GDM1 (cell line): ENCODE measurements around the gene ACOXL.
A peak's percentile ranks its signal among the peaks of the same experiment; 100 is the strongest.

Experiments used
- DNase-seq: peaks from one replicate; lab custom pipeline; 2025; lab: John Stamatoyannopoulos, UW

ACOXL gene

DNA sequence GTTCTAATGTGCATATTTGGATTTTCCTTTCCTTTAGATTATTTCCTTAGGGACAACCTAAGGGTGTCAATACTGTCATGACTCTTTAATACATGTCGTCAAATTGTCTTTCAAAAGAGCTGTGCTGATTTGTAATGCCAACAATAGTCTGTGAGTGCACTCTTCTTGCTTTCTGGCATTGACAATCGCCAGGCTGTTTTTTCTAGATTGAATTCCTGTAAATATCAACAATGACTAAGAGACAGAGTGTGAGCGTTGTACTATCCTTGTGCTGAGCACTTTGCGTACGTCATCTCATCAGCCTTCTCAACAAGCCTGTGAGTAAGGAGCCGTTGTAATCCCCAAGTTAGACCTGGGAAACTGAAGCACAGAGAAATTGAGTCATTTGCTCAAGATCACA is 96.0 kb downstream of the ACOXL start:
- DNase-seq, result no peak

DNA sequence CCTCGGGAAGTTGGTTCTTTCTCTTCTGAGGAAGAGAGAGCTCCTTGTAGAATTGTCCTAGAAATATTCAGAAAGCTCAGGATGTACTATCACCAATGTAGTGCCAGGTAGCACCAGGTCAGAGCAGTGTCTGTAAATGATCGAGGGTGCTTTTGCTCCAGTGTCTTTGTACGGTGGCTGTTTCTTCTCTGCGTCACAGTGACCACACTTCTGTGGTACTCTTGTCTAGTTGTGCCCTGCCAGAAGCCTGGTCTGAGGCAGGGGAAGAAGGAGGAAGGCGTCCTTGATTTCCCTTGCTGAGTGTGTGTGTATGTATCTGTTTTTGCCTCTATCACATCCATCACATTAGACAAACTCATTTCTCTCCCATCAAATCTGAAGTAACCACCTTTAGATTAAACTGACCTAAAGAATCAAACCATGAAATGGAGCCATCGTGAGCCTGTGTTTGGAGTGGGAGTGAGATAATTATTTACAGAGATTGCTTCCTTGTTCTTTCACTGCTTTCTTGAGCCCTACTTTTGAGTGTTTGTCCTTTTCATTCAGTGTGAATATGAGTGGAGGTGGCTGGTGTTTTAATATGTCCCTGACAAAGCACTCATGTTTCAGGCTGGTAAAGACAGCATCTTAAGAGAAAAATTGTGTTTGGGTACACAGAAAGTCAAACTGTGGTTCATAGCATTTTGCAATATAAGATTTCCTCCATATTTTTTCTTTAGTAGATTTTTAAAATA is 97.2 kb downstream of the ACOXL start:
- DNase-seq, result no peak

DNA sequence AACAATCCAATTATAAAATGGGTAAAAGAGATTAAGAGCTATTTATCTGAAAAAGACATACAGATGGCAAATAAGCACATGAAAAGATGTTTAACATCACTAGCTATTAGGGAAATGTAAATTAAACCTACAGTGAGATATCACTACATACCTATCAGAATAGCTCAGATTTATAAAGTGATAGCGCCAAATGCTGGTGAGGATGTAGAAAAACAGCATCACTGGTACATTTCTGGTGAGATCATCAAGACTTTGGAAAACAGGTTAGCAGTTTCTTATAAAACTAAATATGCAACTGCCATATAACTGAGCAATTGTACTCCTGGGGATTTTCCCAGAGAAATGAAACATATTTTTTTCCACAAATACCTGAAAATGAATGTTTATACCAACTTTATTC is 100.4 kb downstream of the ACOXL start:
- no peak for DNase-seq

DNA sequence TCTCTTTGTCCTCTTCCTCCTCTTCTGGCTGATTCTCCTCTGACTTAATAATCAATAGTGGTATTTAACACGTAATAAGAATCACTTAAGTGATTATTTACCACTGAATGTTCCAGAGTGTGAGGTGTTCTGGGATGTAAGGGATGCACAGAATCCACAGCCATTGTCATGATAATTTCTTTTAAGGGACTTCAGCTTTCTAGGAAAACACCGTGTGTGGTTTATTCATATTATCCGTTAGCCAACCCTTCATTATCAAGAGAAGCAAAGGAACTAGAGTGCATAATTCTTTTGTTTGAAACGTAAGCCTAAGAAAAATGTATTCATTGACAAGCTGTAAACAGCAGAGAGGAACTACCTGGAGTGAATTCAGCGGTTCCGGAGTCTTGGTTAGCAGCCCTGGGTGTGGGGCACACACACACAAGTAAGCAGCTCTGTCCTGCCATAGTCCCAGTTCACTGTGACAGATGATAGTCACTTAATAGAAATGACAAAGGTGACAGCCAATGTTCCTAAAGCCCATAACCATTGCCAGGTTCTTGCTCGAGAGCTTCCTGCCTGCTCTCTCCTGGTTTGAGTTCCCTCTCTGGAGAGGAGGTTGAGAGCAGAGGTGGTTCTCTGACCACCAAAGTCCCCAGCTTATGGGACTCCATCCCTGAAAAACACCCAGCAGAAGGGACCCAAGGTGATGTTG is 101.9 kb downstream of the ACOXL start:
- no peak for DNase-seq

DNA sequence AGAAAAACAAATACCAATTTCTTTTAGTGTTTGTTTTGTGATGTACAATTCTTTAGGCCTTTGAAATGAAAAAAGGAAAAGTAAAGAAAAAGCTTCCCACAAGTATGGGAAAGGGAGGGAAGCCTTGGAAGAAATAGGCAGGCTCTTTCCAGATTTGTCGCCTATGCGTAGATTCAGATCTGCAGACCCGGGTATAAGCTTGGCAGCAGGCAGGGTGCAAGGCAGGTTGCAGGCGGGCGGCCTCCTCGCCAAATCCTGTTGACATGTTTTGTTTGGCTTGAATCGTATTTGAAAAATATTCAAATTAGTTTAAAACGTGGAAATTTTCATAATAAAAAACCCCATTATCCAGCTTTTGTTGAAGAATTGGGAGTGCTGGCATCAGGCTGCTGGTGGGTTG is 104.3 kb downstream of the ACOXL start:
- no peak for DNase-seq

DNA sequence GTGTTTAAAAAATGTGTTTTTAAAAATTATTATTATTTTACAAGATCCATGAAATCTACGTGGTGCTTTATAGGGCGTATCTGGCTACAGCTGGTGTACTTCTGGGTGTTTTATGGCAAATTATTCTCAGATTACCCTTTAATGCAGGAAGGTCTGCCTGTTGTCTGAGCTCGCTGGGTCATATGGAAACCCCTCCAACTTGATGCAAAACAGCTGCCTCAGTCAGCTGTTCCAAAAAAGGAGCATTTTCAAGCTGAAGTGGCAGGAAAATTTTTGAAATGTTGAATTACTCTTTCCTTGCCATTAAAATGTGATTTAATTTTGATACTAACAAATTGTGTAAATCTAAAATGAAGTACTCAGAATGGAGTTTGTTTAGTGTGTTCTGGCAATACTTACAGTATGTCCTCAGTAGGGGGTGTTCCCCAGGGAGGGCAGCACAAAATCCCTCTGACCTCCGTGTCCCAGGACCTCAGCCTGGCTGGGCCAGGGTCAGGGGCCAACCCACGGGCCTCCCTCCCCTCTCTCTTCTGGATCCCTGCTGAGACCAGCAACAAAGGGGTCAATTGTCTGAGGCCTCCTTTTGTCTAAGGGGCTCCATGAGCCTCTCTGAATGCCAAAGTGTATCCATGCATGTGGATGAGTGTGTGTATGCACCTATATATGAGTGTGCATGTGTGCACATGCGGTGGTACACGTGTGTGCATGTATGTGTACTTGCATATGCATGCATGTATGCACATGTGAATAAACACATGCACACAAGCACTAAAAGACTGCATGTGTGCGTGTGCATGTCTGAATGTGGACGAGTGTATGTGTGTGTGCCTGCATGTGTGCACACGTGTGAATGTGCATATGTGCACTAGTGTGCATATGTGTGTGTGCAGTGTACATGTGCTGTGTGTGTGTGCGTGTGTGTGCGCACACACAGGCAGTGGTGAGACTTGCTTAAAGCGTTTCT is 105.4 kb downstream of the ACOXL start:
- no peak for DNase-seq

DNA sequence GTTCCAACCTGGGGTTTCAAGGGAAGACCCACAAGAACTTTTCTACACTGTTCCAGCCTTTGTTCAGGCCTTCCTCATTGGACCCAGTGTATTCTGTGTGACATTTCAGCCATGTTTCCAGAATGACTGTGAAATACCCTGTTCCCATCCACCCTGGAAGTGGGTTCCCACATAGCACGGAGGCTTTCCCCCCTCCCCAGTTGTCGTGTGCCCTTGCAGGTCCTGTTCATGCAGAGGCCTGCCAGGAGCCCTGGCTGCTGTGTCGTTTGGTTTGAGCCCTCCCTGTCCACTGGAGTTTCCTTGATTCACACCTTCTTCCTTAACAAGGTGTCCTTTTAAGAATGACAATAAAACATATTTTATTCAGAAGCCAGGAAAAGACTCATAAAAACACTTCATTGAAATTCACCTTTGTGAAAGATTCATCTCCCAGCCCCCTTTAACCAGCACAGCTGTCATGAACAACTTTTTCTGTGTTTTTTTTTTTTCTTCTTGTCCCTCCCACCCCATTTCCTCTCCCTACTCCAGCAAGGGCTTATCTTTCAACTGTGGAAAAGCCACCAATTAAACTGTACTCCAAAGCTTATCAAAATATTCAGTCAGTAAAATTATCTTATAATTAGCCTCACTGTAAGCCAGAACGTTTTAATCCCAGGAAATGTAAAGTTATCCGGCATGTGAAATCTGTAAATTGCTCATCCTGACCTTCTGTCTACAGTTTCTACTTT is 106.4 kb downstream of the ACOXL start:
- DNase-seq, result no peak

DNA sequence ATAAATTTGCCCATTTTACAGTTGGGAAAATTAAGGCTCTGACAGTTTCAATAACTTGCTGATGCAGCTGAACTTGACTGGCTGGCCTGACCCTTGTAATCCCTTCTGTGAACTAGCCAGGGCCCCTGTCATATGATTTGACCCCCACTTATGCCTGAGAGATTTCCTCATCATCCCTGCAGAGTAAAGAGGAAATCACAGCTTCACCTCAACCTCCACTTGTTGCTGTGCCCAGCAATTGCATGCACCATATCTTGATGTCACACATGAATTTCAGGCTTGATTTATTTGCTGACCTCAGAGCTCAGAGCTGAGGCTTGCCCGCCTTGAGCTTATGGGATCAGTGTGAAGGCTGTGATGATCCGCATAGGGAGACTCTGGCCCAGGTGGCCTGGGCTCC is 108.1 kb downstream of the ACOXL start:
- DNase-seq, result no peak

DNA sequence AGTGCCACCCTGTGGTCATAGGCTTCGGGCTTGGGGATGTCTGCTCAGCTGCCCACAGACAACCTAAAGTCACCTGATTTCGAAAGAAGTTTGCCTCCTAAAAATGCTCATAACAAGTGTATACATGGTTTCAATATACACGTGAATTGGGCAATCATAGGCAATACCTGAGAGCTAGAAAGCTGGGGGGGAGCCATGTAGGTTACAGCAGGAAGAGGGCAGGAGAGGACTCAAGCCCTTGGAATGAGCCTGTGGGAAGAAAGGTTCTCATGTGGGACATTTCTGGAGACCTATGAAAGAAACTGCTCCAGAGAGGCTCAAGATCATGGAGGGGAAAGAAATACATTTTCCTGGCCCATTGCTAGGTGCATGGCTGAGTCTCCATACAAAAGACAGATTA is 109.7 kb downstream of the ACOXL start:
- no peak for DNase-seq

DNA sequence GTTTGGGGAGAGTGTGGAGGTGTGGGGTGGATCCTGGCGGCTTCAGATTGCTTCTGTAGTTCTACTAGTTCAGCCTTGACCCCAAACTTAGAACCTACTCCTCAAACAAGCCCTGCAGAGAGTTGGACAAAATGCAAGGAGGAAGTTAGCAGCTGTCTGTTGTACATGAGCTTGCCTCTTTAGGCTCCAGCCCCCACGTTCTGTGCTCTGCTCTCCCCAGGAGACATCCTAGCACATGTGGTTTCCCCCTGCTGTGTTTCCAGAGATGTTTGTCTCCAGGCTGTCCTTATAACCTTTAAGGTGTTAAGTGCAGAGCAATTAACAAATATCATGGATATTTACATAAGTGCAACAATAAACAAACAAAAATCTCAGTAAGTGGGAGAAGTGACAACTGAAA is 111.1 kb downstream of the ACOXL start:
- no peak for DNase-seq

DNA sequence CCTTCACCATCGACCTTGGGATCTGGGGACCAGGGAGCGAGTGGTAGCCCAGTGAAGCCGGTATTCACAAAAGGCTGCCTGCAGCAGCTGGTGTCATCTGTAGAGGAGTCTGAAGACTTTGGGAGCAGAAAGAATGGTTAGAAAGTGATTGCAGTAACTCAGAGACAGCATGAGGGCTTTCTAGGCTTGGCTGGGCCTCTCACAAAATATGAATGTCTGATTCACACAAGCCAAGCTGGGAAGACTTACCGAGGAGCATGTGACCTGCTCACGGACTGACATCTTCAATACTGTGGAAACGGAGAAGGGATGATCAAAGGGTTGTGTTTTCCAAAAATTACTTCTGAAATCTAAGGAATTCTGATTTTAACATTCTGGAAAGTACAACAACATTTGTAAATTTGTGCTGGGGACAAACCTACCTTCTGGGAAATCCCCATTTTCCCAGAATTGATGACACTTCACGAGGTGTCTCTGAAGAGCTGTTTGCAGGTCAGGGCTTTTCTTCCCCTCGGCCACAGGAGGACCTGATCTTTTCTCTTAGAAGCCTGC is 111.7 kb downstream of the ACOXL start:
- DNase-seq, result no peak

DNA sequence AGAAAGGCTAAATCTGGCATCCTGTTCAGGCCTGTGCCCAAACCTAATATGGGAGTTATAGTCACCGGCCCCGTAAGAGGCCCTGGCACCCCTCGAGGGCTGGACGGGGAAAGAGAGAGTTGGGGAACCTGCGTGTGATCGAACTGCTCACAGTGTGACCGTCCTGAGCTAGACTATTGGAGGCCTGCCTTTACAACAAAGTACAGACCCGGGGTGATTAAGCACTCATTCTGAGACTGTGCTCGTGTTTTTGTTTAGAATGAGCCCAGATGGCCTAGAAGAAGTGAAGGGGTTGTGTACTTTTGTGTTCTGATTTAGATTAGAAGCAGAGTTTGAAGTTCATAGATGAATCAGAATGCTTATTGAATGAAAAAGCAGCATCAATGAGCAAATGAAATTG is 115.3 kb downstream of the ACOXL start:
- no peak for DNase-seq

DNA sequence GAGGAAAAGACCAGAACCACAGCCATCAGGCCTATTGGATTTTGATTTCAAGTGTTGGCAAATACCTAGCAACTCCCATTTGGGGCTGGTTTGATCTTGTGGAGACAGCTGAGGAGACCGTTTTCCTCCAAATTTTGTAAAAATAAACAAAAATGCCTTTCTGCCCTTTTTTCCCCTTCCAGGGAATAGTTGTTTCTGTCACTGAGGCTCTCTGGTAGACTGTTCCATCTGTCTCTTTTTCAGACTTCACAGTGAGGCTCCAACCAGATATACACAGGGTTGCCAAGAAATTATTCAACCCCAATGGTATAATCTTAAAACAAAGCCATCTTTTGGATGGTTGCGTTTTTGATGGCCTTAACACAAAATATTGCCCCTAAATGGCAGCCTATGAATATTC is 115.7 kb downstream of the ACOXL start:
- no peak for DNase-seq

DNA sequence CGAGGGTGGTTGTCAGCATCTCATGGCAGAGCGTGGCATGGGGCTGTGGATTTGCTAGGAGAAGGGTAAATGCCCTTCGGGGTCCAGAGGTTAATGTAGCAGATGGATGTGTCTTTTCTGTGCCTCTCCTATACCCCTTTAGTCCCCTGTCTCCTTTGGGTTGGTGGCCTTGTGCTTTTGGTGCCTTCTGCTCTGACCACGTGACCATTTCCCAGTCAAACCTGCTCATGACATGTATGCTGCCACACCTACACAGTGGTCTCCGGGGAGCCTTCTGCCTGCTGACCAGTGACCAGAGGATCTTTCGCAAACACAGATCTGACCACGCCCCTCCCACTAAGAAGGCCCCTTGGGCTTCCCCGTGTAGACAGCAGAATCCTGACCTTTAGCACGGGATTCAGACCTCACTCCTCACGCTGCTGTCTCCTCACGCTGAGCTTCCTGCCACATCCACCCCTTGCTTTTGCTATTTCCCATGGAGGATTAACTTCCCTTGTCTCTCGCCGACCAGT is 116.2 kb downstream of the ACOXL start:
- no peak for DNase-seq

DNA sequence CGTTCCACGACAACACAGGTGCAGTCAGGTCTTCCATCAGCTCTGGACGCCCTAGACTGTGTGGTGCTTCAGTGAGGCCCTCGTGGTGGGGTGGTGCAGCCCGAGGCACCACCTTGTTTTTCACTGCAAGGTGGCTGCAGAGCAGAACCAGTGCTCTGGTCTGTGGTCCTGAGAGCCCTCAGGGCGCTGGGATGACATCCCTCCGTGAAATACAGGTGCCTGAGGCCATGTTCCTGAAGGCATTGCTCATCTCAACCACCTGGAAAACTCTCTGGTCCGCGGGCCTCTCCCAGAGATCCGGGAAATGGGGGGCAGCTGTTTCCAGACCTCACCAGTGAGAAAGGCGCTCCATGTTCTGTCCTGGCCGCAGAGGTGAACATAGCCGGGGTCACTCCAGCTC is 119.2 kb downstream of the ACOXL start:
- no peak for DNase-seq

DNA sequence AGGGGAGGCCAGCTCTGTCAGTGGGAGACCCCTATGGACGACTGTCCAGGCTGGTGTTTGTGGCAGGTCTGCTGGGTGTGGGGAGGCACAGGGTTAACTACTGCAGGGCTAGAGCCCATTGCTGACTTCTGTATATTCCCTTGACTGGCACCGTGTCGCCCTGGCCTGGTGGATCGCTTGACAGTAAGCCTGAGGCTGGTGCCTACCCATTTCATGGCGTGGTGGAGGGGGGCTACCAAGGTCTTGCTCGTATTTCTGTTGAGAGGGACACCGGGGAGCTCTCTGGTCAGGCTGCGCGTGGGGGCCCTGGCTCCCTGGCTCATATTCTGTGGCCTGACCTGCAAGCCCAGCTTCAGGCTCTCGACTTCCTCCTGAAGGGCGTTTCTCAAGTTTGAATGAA is 119.7 kb downstream of the ACOXL start:
- DNase-seq, result no peak

DNA sequence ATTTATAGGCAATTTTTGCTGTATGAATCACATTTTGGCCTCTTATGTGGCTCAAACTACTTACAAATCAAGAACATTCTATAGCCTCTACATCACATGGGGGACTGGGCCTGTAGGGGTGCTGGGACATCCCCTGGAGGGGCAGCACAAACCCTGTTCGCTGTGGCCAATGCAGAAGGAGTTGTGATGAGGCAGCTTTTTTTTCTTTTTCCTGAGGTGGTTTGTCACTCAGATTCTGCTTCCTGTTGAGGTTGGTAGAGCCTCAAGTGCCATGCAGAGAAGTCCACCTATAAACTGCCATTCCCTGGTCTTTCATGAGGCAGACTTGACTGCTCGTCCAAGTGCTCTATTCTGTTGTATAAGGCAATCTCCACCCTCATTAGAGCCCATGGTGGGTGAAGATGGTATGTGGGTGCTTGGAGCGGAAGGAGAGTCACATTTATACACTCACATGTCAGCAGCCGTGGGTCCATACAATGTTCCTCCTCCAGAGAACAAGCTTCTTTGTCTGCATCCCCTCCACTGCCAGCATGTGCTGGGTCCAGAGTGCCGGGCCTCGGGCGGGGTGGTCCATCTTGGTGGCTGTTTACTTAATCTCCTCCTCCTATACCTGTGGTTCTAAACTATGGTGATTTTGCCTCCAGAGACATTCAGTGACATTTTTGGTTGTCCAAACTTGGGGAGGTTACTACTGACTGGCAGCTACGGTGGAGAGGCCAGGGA is 120.3 kb downstream of the ACOXL start:
- DNase-seq, result peak; percentile 46

DNA sequence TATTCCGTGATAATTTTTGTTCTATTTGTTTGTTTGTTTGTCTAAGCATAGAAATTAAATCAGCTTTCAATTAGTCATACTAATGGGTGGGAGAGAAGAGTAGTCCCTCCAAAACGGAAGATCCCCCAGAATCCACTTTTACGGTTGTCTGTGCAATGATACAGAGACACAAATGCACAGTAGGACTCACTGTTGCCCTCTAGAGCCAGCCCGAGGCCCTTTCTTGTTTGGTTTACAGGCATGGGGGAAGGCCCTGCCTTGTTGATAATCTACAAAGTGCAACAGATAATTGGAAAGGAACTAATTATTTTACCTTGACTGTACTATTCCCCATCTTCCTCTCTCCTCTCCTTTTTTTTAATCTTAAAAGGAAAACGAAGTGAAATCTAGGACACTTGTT is 121.1 kb downstream of the ACOXL start:
- DNase-seq, result peak; percentile 13

DNA sequence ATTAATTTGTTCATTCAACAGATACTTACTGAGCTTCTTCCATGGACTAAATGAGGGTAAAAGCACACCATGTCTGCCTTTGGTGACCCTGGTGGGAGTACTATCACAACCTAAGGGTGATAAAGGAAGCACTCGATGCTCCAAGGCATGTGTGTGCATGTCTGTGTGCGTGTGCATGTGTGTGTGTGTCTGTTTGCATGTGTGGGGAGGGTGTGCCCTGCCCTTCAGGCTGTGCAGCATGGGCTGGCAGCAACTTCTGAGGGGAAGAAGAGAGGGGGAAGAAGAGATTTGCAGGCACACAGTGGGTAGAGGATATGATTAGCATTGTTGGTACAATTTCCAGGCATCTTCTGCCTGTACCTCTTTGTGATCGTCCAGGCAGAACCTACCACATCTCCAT is 121.6 kb downstream of the ACOXL start:
- no peak for DNase-seq

DNA sequence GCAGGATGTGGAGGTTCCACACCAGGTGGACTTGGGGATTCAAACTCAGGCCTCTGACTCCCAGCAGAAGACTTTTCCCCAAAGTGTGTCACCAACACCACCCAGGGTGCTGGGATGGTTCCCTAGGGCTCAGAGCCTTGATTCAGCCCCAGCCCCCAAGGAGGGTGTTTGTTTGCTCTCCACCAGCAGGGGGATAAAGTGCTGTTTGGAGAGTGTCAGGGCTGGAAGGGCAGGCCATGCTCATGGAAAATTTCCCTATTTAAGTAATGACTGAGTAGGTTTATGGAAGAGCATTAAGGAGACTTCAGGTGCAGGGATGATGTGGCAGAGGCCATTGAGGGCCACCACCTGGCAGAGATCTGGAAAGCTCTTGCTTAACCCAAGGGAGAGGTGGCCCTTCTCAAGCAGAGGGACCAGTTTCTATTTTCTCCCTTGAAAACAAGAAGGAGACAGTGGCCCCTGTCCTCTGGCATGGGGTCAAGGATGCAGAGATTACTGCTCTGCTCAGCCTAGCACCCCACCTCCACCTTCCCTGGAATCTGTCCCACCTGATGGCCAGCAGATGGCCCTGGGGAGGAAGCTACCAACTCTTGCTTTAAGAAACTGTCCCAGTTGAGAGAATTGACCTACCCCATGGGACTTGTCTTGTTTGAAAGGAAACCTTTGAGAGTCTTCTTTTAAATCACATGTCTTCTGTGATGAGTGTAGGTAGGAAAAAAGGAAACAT is 122.1 kb downstream of the ACOXL start:
- DNase-seq, result no peak
